T-helper 17 cell (primary cell): ENCODE measurements around the gene CENPX. TPM values are rescaled to one million over a fixed set of nuclear protein-coding genes. Genes with fewer than 3 reads are reported as not detected.

ENCODE experiments used
- ATAC-seq: fragments of 150-1000 bp; cut with Tn5 transposase; 2 replicates; pipeline ENCODE4 v1.10.0; 2021; ENCODE audit warnings: mild to moderate bottlenecking, moderate library complexity
- DNase-seq, 3 donors: peaks; one replicate each; pipeline versions ENCODE4 v3.0.0 to v3.0.0-alpha.2; 2020 to 2021
- H3K9me3 ChIP-seq: one replicate; pipeline ENCODE4 v1.7.0; 2013; ENCODE audit warnings: low read length, mild to moderate bottlenecking; ENCODE audit not compliant: control insufficient read depth, poor library complexity, severe bottlenecking
- H3K27ac Mint-ChIP-seq: one replicate; pipeline ENCODE4 v1.8.0; 2022; ENCODE audit warnings: mild to moderate bottlenecking, moderate library complexity, mixed read lengths
- H3K27me3 Mint-ChIP-seq: one replicate; pipeline ENCODE4 v1.8.0; 2022; ENCODE audit warnings: mixed read lengths
- H3K36me3 Mint-ChIP-seq: one replicate; pipeline ENCODE4 v1.8.0; 2022; ENCODE audit warnings: low read depth, mixed read lengths
- H3K4me1 Mint-ChIP-seq: one replicate; pipeline ENCODE4 v1.8.0; 2022; ENCODE audit warnings: mild to moderate bottlenecking, mixed read lengths
- H3K4me3 Mint-ChIP-seq: one replicate; pipeline ENCODE4 v1.8.0; 2022; ENCODE audit warnings: mild to moderate bottlenecking, moderate library complexity, mixed read lengths
- total RNA-seq, 4 donors: library from RNA in 2 of 4; stranded (reverse) in 2 of 4; gene quantifications; one replicate each; pipeline ENCODE4 v1.2.3 and lab custom pipeline; 2022 to 2026

The CENPX gene
- total RNA-seq, 2 donors from 2014 or later, result 20.9 to 21.1 TPM

GRCh38 chr17:81995463-81996231 lies 27.0 kb downstream of the CENPX start:
- H3K27me3 Mint-ChIP-seq, result no peaks in the 10 kb centered on the region
- peaks cover 4% of the 10 kb centered on the region for H3K4me1 Mint-ChIP-seq
- H3K36me3 Mint-ChIP-seq, result no peaks in the 10 kb centered on the region
- no peak for ATAC-seq
- no peak overlapping the region for H3K27ac Mint-ChIP-seq
- no peaks in the 10 kb centered on the region for H3K9me3 ChIP-seq
- H3K4me3 Mint-ChIP-seq, result no peak overlapping the region
- DNase-seq, result no peak

GRCh38 chr17:81994593-81995462 lies 27.9 kb downstream of the CENPX start:
- ATAC-seq (no peak), DNase-seq (no peak)
- Mint-ChIP-seq H3K36me3 (no peaks in the 10 kb centered on the region), H3K27ac (no peak overlapping the region), H3K27me3 (no peaks in the 10 kb centered on the region), H3K4me1 (peaks cover 7% of the 10 kb centered on the region), H3K4me3 (no peak overlapping the region)
- no peaks in the 10 kb centered on the region for H3K9me3 ChIP-seq

- Mint-ChIP-seq H3K4me1 (peaks cover 7% of the 10 kb centered on the region), H3K36me3 (no peaks in the 10 kb centered on the region), H3K27ac (peak overlapping the region; percentile 19), H3K4me3 (no peak overlapping the region), H3K27me3 (no peaks in the 10 kb centered on the region)
- H3K9me3 ChIP-seq, result no peaks in the 10 kb centered on the region
- ATAC-seq (no peak), DNase-seq (no peak)
Observed at GRCh38 chr17:81993729-81994592, 28.7 kb downstream of the CENPX start.

- no peak overlapping the region for H3K4me3 Mint-ChIP-seq
- H3K4me1 Mint-ChIP-seq, result peaks cover 4% of the 10 kb centered on the region
- H3K36me3 Mint-ChIP-seq, result no peaks in the 10 kb centered on the region
- no peaks in the 10 kb centered on the region for H3K9me3 ChIP-seq
- H3K27me3 Mint-ChIP-seq, result no peaks in the 10 kb centered on the region
- no peak for ATAC-seq
- no peak for DNase-seq
- H3K27ac Mint-ChIP-seq, result no peak overlapping the region
Observed at GRCh38 chr17:81992306-81993102, 30.2 kb downstream of the CENPX start.

- Mint-ChIP-seq H3K4me1 (peaks cover 4% of the 10 kb centered on the region), H3K27me3 (no peaks in the 10 kb centered on the region), H3K27ac (no peak overlapping the region), H3K36me3 (no peaks in the 10 kb centered on the region), H3K4me3 (no peak overlapping the region)
- ATAC-seq (no peak), DNase-seq (no peak)
- no peaks in the 10 kb centered on the region for H3K9me3 ChIP-seq
Observed at GRCh38 chr17:81991684-81992305, 30.9 kb downstream of the CENPX start.

- H3K9me3 ChIP-seq, result no peaks in the 10 kb centered on the region
- ATAC-seq (no peak), DNase-seq (no peak)
- H3K36me3 Mint-ChIP-seq, result no peaks in the 10 kb centered on the region
- peaks cover 4% of the 10 kb centered on the region for H3K4me1 Mint-ChIP-seq
- no peak overlapping the region for H3K27ac Mint-ChIP-seq
- no peak overlapping the region for H3K4me3 Mint-ChIP-seq
- H3K27me3 Mint-ChIP-seq, result no peaks in the 10 kb centered on the region
Observed at GRCh38 chr17:81990836-81991683, 31.6 kb downstream of the CENPX start.

- H3K27ac Mint-ChIP-seq, result no peak overlapping the region
- no peak for DNase-seq
- peaks cover 8% of the 10 kb centered on the region for H3K36me3 Mint-ChIP-seq
- H3K27me3 Mint-ChIP-seq, result no peaks in the 10 kb centered on the region
- no peak for ATAC-seq
- no peak overlapping the region for H3K4me3 Mint-ChIP-seq
- H3K9me3 ChIP-seq, result no peaks in the 10 kb centered on the region
- H3K4me1 Mint-ChIP-seq, result peaks cover 12% of the 10 kb centered on the region
Observed at GRCh38 chr17:81987161-81987770, 35.4 kb downstream of the CENPX start.

GRCh38 chr17:81986606-81987005 lies 36.1 kb downstream of the CENPX start:
- ATAC-seq (no peak), DNase-seq (no peak)
- Mint-ChIP-seq H3K4me1 (peaks cover 12% of the 10 kb centered on the region), H3K27me3 (no peaks in the 10 kb centered on the region), H3K36me3 (peaks cover 8% of the 10 kb centered on the region), H3K27ac (no peak overlapping the region), H3K4me3 (no peak overlapping the region)
- no peaks in the 10 kb centered on the region for H3K9me3 ChIP-seq

GRCh38 chr17:81984773-81985410 lies 37.8 kb downstream of the CENPX start:
- DNase-seq (no peak), ATAC-seq (no peak)
- H3K36me3 Mint-ChIP-seq, result peaks cover 8% of the 10 kb centered on the region
- no peak overlapping the region for H3K4me3 Mint-ChIP-seq
- H3K27ac Mint-ChIP-seq, result no peak overlapping the region
- H3K27me3 Mint-ChIP-seq, result no peaks in the 10 kb centered on the region
- no peaks in the 10 kb centered on the region for H3K9me3 ChIP-seq
- peaks cover 14% of the 10 kb centered on the region for H3K4me1 Mint-ChIP-seq

- Mint-ChIP-seq H3K4me1 (peaks cover 14% of the 10 kb centered on the region), H3K27me3 (no peaks in the 10 kb centered on the region), H3K36me3 (peaks cover 8% of the 10 kb centered on the region), H3K4me3 (no peak overlapping the region), H3K27ac (no peak overlapping the region)
- DNase-seq (no peak), ATAC-seq (no peak)
- no peaks in the 10 kb centered on the region for H3K9me3 ChIP-seq
Observed at GRCh38 chr17:81983639-81984373, 38.9 kb downstream of the CENPX start.
